Skeletal muscle satellite cell (primary cell): ENCODE measurements around the gene RNF44.
A peak's percentile ranks its signal among the peaks of the same experiment; 100 is the strongest.

Experiments
- H3K27me3 ChIP-seq: 2 replicates; pipeline ENCODE4 v1.7.0; 2013; ENCODE audit warnings: low read length; ENCODE audit not compliant: control insufficient read depth, insufficient read depth
- H3K36me3 ChIP-seq: 2 replicates; pipeline ENCODE4 v1.7.0; 2013; ENCODE audit warnings: mild to moderate bottlenecking, control low read depth, low read length; ENCODE audit not compliant: insufficient read depth
- H3K4me1 ChIP-seq: 2 replicates; pipeline ENCODE4 v1.7.0; 2013; ENCODE audit warnings: low read length; ENCODE audit not compliant: control insufficient read depth, insufficient read depth
- H3K4me2 ChIP-seq: 2 replicates; pipeline ENCODE4 v1.7.0; 2013; ENCODE audit warnings: mild to moderate bottlenecking, low read length
- H3K4me3 ChIP-seq: 2 replicates; pipeline ENCODE4 v1.7.0; 2013; ENCODE audit warnings: low read length
- H3K9ac ChIP-seq: 2 replicates; pipeline ENCODE4 v1.7.0; 2013; ENCODE audit warnings: mild to moderate bottlenecking, low read depth, low read length, moderate library complexity
- H3K9me3 ChIP-seq: replicated peaks from 2 replicates; pipeline ENCODE4 v1.7.0; 2013; ENCODE audit warnings: mild to moderate bottlenecking, control low read depth, low read length

The RNF44 gene

DNA sequence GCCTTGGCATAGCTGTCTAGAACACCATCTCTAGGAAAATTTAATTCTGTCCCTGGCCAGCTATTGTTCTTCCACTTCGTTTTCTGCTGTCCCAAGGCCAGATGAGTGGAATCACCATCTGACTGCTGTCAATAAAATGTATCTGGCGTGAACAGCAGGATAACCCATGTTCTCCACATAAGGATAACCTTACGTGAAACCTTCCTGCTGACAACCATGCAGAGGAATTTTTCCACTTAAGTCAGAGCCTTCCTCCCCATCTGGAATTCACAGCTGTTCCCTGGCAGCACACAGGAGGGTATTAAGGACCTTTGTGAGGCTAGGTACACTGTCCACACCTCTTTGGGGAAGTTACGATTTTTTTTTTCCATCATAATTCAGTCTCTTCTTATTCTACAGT lies 28.6 kb downstream of the RNF44 start:
- H3K4me3 ChIP-seq = no peak overlapping the region
- peaks cover 46% of the 10 kb centered on the region for H3K36me3 ChIP-seq
- H3K4me1 ChIP-seq = no peaks in the 10 kb centered on the region
- H3K27me3 ChIP-seq = no peaks in the 10 kb centered on the region
- no peak overlapping the region for H3K9ac ChIP-seq
- H3K9me3 ChIP-seq = no peaks in the 10 kb centered on the region
- H3K4me2 ChIP-seq = no peak overlapping the region

DNA sequence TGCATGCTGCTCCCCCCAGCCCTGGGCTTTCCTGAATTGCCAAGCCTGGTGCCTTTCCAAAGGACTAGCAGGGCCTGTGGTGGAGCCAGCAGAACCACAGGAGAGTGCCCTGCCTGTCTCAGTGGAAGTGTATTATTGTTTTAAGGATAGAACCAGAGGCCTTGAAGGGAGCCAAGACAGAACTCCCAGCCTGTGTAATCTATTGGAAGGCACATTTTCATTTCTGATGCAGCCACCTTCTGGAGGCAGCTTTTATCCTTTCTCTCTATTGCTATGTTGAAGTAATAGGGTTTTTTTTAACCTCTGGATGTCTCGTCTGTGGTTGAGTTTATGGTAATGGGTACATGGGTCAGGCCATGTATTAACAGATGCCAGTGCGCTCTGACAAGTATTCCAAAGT lies 29.3 kb downstream of the RNF44 start:
- Histone ChIP-seq H3K4me1 (no peaks in the 10 kb centered on the region), H3K9me3 (no peaks in the 10 kb centered on the region), H3K27me3 (no peaks in the 10 kb centered on the region), H3K4me2 (no peak overlapping the region), H3K4me3 (no peak overlapping the region), H3K36me3 (peaks cover 46% of the 10 kb centered on the region), H3K9ac (no peak overlapping the region)

DNA sequence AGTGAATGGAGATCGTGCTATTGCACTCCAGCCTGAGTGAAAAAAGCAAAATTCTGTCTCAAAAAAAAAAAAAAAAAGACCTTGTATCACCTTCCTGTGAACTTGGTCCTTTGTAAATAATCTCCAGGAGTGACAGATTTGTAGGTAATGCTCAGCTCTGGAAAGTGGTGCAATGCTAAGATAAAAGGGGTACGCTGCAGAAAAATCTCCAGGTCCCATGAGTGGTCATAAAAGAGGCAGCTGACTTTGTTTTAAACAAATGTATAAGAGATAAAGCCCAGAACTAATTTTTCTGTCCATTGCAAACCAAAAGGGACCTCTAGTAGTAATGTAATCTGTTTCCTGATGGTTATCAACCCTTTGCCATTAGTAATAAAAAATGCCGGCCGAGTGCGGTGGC lies 33.7 kb downstream of the RNF44 start:
- H3K4me3 ChIP-seq = no peak overlapping the region
- H3K4me1 ChIP-seq = peaks cover 16% of the 10 kb centered on the region
- H3K9ac ChIP-seq = no peak overlapping the region
- no peaks in the 10 kb centered on the region for H3K27me3 ChIP-seq
- H3K4me2 ChIP-seq = no peak overlapping the region
- peaks cover 51% of the 10 kb centered on the region for H3K36me3 ChIP-seq
- H3K9me3 ChIP-seq = no peaks in the 10 kb centered on the region

DNA sequence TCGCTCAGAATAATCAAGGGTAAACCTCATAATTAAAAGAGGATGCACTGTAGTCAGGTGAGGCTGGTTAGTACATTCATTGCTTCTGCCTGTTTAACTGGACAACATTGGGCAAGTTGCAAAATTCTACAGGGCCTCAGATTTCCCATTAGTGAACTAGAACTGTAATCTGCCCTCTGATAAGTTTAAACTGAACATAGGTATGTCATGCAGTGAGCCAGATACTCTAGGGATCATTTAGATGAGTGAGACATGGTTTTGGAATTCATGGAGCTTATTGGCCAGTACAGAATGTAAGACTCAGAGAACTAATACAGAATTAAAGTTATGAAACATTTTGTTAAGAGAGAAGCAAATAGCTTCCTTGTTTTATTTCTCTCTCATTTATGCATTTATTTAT lies 35.9 kb downstream of the RNF44 start:
- H3K9me3 ChIP-seq = no peaks in the 10 kb centered on the region
- H3K36me3 ChIP-seq = peaks cover 52% of the 10 kb centered on the region
- H3K4me3 ChIP-seq = no peak overlapping the region
- peak overlapping the region; percentile 12 for H3K4me2 ChIP-seq
- H3K27me3 ChIP-seq = no peaks in the 10 kb centered on the region
- peaks cover 29% of the 10 kb centered on the region for H3K4me1 ChIP-seq
- H3K9ac ChIP-seq = no peak overlapping the region

DNA sequence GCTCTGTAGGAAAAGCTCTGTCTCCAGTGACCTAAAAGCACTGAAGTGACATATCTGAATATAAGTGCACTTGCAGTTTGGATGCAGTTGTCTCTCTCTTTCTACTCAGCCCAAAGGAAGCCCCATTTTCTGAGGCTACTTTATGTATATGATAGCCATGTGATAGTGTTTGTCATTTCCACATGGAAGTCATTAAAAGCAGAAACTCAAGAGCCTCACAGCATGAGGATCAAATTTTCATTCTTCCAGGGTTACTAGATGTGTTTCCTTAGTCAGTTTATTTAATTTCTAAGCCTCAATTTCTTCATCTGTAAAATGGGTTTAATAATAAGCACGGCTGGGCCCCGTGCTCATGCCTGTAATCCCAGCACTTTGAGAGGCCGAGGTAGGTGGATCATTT lies 36.7 kb downstream of the RNF44 start:
- Histone ChIP-seq H3K36me3 (peaks cover 58% of the 10 kb centered on the region), H3K4me3 (no peak overlapping the region), H3K27me3 (no peaks in the 10 kb centered on the region), H3K4me2 (no peak overlapping the region), H3K9ac (no peak overlapping the region), H3K4me1 (peaks cover 29% of the 10 kb centered on the region), H3K9me3 (no peaks in the 10 kb centered on the region)

DNA sequence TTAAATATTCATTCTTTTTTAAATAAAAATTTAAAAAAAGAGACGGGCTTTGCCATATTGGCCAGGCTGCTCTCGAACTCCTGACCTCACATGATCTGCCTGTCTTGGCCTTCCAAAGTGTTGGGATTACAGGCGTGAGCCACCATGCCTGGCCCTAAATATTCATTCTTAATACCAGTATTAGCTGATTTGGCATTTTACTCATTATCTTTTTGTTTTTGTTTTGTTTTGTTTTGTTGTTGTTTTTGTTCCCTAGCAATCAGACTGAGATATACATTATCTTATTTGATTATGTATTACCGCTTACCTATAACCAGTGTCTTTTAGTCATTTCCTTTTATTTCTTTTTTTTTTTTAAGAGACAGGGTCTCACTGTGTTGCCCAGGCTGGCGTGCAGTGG lies 37.9 kb downstream of the RNF44 start:
- Histone ChIP-seq H3K4me1 (peaks cover 29% of the 10 kb centered on the region), H3K9me3 (no peaks in the 10 kb centered on the region), H3K4me2 (no peak overlapping the region), H3K4me3 (no peak overlapping the region), H3K27me3 (no peaks in the 10 kb centered on the region), H3K36me3 (peaks cover 58% of the 10 kb centered on the region), H3K9ac (no peak overlapping the region)

DNA sequence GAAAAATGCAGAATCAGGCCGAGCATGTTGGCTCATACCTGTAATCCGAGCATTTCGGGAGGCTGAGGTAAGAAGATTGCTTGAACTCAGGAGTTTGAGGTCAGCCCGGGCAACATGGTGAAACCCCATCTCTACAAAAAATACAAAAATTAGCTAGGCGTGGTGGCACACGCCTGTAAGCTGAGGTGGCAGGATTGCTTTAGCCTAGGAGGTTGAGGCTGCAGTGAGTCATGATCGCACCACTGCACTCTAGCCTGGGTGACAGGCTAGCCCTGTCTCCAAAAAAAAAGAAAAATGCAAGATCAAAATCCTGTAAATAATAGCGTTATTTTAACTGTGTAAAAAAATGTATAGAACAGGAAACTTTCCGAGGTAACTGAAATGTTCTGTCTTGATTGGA lies 39.4 kb downstream of the RNF44 start:
- H3K4me3 ChIP-seq = no peak overlapping the region
- H3K27me3 ChIP-seq = no peaks in the 10 kb centered on the region
- H3K4me1 ChIP-seq = peaks cover 29% of the 10 kb centered on the region
- H3K4me2 ChIP-seq = no peak overlapping the region
- H3K36me3 ChIP-seq = peaks cover 72% of the 10 kb centered on the region
- no peak overlapping the region for H3K9ac ChIP-seq
- no peaks in the 10 kb centered on the region for H3K9me3 ChIP-seq

DNA sequence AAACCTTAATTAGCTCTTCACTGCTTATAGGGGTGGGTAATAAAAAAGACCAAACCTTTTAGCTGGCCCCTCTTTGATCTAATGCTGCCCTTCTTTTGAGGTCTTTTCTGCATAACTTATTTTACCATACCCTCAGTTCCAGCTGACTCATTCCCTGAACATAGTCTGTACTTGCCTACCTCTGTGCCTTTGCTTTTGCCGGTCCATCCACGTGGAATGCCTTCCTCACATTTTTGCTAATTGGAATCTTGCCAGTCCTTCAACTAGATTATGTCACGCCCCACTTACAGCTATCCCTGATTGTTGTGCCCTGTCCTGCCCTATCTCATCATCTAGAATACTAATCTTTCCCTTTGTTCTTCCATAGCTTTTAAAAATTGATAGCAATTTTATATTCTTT lies 44.8 kb downstream of the RNF44 start:
- Histone ChIP-seq H3K9me3 (no peaks in the 10 kb centered on the region), H3K4me2 (no peak overlapping the region), H3K4me1 (peaks cover 5% of the 10 kb centered on the region), H3K4me3 (no peak overlapping the region), H3K9ac (no peak overlapping the region), H3K36me3 (peaks cover 71% of the 10 kb centered on the region), H3K27me3 (no peaks in the 10 kb centered on the region)

DNA sequence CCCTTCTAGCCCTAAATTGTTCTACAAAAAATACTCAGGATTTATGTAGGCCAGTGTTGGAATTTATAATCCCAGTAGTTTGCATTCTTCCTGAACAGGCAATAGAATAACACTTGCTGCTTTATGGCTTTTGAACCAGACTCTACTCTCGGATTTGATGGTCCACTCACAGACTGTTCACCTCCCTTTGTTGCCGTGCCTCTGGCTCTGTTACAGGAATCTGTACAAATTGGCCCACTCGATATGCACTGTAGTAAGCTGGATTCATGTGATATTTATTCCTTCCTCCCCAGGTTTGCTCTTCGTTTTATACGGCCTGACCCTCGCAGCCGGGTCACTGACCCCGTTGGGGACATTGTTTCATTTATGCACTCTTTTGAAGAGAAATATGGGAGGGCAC lies 45.3 kb downstream of the RNF44 start:
- H3K27me3 ChIP-seq = no peaks in the 10 kb centered on the region
- peaks cover 3% of the 10 kb centered on the region for H3K4me1 ChIP-seq
- peaks cover 71% of the 10 kb centered on the region for H3K36me3 ChIP-seq
- no peak overlapping the region for H3K4me3 ChIP-seq
- H3K9ac ChIP-seq = no peak overlapping the region
- H3K9me3 ChIP-seq = no peaks in the 10 kb centered on the region
- no peak overlapping the region for H3K4me2 ChIP-seq

DNA sequence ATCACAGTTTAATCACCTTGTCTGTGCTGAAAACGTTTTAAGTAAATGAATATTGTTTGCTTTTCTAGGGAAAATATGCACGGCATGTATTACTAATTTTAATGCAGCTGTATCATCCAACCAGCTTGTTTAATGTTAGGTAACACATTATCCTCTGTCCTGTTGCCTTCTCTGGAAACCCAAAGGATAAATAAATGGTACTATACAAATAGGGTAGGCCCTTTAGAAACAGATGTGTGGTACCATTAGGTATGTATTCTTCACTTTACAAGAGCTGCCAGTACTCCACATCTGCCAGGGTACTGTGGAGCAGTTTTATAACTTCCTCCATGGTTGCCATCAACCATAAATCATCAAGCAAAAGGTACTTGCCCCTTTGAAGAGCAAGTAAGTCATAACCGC lies 46.1 kb downstream of the RNF44 start:
- H3K4me1 ChIP-seq = peaks cover 3% of the 10 kb centered on the region
- H3K4me3 ChIP-seq = no peak overlapping the region
- no peak overlapping the region for H3K9ac ChIP-seq
- no peak overlapping the region for H3K4me2 ChIP-seq
- no peaks in the 10 kb centered on the region for H3K9me3 ChIP-seq
- H3K36me3 ChIP-seq = peaks cover 71% of the 10 kb centered on the region
- H3K27me3 ChIP-seq = no peaks in the 10 kb centered on the region

DNA sequence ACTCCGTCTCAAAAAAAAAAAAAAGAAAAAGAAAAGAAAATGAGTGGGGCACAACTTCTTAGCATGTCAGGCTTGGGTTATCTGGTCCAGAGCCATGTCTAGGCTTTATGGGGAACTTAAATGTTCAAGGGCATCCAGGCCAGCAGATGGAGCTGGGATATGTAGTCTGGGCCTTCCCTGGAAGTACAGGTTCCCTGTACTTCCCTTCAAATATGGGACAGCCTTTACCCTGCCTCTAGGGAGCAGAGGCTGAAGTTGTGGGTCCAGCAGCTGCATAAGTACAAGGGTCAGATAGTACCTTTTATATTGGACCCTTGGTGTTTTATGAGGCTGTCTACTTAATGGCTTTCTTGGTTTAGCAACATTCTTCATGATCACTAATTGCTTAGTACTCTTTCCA lies 46.9 kb downstream of the RNF44 start:
- Histone ChIP-seq H3K9me3 (no peaks in the 10 kb centered on the region), H3K4me1 (peaks cover 3% of the 10 kb centered on the region), H3K4me2 (no peak overlapping the region), H3K9ac (no peak overlapping the region), H3K27me3 (no peaks in the 10 kb centered on the region), H3K36me3 (peaks cover 72% of the 10 kb centered on the region), H3K4me3 (no peak overlapping the region)

DNA sequence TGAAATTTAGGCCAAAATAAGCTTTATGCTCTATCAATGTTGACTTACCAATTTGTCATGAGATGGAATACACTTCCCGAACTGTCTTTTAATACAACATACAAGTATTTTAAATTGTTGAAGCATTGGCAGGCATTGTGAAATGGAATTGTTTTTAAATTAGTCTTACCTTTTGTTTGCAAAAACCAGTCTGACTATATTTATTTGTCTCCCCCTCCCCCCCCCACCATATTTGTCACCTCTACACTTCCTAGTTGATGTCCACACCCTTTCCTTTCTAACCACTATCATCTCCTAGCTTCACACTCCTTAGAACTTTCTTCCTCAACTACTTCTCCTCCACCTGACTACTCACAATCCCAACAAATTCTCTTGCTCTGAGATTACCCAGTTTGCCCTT lies 48.1 kb downstream of the RNF44 start:
- Histone ChIP-seq H3K4me2 (no peak overlapping the region), H3K4me3 (no peak overlapping the region), H3K9me3 (no peaks in the 10 kb centered on the region), H3K27me3 (no peaks in the 10 kb centered on the region), H3K4me1 (peaks cover 3% of the 10 kb centered on the region), H3K9ac (no peak overlapping the region), H3K36me3 (peaks cover 71% of the 10 kb centered on the region)
